Stomach smooth muscle (tissue), 2 donors: Measurements from ENCODE around the gene PSMC3IP.
"Not testable (repeated sequence)": the region's sequence is repeated elsewhere in the genome, so short reads cannot be mapped to it uniquely, and the experiment has no call there.

ENCODE experiments used
- H3K27ac ChIP-seq: one replicate; pipeline ENCODE4 v1.7.0; 2013; ENCODE audit warnings: mild to moderate bottlenecking, low read length, inconsistent platforms
- H3K27me3 ChIP-seq, 2 donors: one replicate each; pipeline ENCODE4 v1.7.0; 2013; ENCODE audit warnings: low read length in 2 of 2; ENCODE audit not compliant: insufficient read depth in 2 of 2, control insufficient read depth in 1 of 2
- H3K36me3 ChIP-seq, 2 donors: one replicate each; pipeline ENCODE4 v1.7.0; 2013; ENCODE audit warnings: low read length in 2 of 2; ENCODE audit not compliant: control insufficient read depth in 2 of 2, insufficient read depth in 2 of 2
- H3K4me1 ChIP-seq: one replicate; pipeline ENCODE4 v1.7.0; 2013; ENCODE audit warnings: low read length; ENCODE audit not compliant: control insufficient read depth, insufficient read depth
- H3K4me3 ChIP-seq, 2 donors: one replicate each; pipeline ENCODE4 v1.7.0; 2013; ENCODE audit warnings: low read length in 2 of 2
- H3K9ac ChIP-seq, 2 donors: one replicate each; pipeline ENCODE4 v1.7.0; 2013; ENCODE audit warnings: low read length in 2 of 2, mild to moderate bottlenecking in 1 of 2
- H3K9me3 ChIP-seq, 2 donors: one replicate each; pipeline ENCODE4 v1.7.0; 2013; ENCODE audit warnings: low read length in 2 of 2; ENCODE audit not compliant: control insufficient read depth in 2 of 2
- donor health status: healthy.
- donor health status: Pancreatic carcinoma.

Gene PSMC3IP

DNA sequence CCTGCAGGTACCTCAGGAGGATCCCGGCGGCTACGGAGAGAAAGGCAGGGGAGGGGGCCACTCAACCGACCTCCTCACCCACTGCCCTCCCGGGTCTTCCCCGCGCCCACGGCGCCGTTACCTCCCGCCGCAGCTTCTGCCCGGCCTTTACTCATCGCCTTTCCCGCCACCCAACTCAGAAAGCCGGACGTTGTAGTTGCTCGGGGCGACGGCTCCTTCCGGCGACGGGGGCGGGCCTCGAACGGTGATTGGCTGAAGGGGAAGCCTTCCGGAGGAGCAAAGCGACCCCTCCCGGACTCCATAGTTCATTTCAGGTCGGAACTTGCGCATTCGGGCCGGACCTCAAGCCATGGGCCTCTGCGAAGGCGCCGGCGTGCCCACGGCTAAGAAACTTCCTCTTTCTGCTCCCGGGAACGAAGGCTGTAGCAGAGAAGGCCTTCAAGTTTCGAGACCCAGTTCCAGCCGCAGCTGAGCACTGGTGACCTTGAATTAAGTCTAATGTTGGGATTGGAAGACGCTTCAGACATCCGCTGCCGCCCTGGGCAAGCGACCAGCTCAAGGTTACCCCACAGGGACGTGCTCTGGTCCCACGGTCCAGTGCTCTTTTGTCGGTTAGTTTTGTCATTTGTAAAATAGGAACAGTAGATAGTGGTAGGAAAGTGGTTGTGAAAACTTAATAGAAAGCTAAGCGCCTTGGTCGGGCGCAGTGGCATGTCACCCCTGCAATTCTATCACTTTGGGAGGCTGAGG, at the start of gene PSMC3IP:
Gene PSMC3IP, minus strand, starts transcription at position 198 of the 750 bp plus-strand sequence. Its CDS starts 43 bp downstream, at position 155.
- peaks cover 41 to 42% of the 10 kb centered on the region in 2 donors for H3K36me3 ChIP-seq
- peak within 1 kb of the TSS; percentile 86 for H3K27ac ChIP-seq
- no peaks in the 10 kb centered on the region for H3K9me3 ChIP-seq

GRCh38 chr17:42623732-42624596, 46.4 kb upstream of the PSMC3IP start:
- peaks cover under 1% of the 10 kb centered on the region for H3K4me1 ChIP-seq
- H3K27me3 ChIP-seq: no peaks in the 10 kb centered on the region
- H3K9ac ChIP-seq: no peak overlapping the region
- no peak overlapping the region for H3K27ac ChIP-seq
- no peaks in the 10 kb centered on the region for H3K9me3 ChIP-seq
- no peak overlapping the region for H3K4me3 ChIP-seq
- no peaks in the 10 kb centered on the region for H3K36me3 ChIP-seq

More for the DNA sequence above, at the start of gene PSMC3IP:
- Histone ChIP-seq H3K4me1 (peaks cover 16% of the 10 kb centered on the region), H3K27me3 (no peaks in the 10 kb centered on the region), H3K4me3 (peak within 1 kb of the TSS; percentile 97 to 98), H3K9ac (peak within 1 kb of the TSS; percentile 96 to 97)

- H3K27ac ChIP-seq: no peak overlapping the region
- no peaks in the 10 kb centered on the region for H3K27me3 ChIP-seq
Measured at GRCh38 chr17:42623271-42623670, 45.7 kb upstream of the PSMC3IP start.

DNA sequence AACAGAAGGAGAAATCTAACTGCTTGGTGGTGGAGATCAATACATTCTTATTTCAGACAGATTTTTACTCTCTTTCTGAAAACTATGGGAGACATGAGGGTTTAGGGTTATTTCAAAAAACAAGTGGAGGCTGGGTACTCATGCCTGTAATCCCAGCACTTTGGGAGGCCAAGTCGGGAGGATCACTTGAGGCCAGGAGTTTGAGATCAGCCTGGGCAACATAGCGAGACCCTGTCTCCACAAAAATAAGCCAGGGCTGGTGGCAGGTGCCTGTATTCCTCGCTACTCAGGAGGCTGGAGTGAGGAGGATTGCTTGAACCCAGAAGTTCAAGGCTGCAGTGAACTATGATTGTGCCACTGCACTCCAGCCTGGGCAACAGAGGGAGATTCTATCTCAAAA, 44.5 kb upstream of the PSMC3IP start:
- not testable (repeated sequence) for H3K27ac ChIP-seq, H3K9ac ChIP-seq, H3K9me3 ChIP-seq, H3K4me3 ChIP-seq, H3K27me3 ChIP-seq, H3K36me3 ChIP-seq
- H3K4me1 ChIP-seq: peaks cover 14% of the 10 kb centered on the region

More at GRCh38 chr17:42623271-42623670, 45.7 kb upstream of the PSMC3IP start:
- H3K9me3 ChIP-seq: no peaks in the 10 kb centered on the region
- H3K4me3 ChIP-seq: no peak overlapping the region
- H3K4me1 ChIP-seq: peaks cover 8% of the 10 kb centered on the region
- no peaks in the 10 kb centered on the region for H3K36me3 ChIP-seq
- H3K9ac ChIP-seq: no peak overlapping the region

DNA sequence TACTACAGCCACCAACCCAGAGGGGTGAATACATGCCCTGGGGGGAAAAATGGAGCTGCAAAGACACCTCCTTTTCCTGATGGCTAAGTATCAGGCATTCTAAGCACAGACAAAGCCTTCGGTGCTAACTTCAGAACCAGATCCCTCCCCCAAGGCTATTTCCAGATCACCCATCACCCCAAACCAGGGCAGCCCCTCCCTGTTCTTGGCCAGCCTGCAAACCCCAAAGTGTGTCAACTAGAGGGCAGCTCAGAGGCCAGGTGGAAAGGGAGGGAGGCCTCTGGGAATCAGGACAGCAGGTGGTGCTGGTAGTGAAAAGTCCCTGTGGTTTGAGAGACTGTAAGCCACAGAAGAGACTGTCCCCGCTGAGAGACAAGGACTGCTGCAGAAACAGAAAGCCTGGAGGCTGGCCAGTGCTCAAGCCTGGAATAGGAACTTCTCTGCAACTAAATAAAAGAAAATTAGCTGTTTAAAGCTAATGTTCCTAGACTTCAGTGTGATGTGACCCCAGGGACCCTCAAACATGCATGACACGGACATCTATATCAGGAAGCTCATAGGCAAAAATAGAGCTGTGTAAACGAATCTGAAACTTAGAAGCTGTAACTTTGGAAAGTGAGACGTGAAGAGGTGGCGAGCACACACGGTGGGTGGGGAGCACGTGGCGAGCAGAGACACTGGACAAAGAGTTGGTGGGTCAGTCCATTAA, 41.1 kb upstream of the PSMC3IP start:
- peak overlapping the region; percentile 30 to 51 for H3K9ac ChIP-seq
- H3K9me3 ChIP-seq: no peaks in the 10 kb centered on the region
- H3K27ac ChIP-seq: peak overlapping the region; percentile 6

DNA sequence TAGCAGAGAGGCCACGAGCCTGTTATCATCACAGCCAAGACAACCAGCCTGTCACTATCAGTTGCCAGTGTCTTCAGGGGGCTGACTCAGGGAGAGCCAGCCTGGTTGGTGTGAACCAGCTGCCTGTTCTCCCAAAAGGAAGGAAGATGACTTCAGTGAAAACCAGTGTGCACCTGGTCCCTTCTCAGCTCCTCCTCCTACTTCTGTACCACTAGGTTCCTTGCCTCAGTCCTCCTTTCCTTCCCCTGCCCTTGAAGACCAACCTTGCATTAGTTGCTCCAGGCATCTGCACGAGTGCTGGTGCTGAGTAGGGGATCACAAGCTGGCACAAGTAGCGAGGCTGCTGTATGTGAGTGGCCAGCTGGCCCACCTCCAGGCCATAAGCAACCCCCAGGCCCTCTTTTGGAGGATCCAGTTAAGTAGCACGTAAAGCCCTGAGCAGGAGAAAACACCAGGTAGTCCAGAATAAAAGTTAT, 40.5 kb upstream of the PSMC3IP start:
- H3K4me3 ChIP-seq: no peak overlapping the region

More for the DNA sequence above, 41.1 kb upstream of the PSMC3IP start:
- no peaks in the 10 kb centered on the region for H3K27me3 ChIP-seq
- H3K4me3 ChIP-seq: peak overlapping the region in 1 of 2 donors; percentile 35
- H3K36me3 ChIP-seq: peaks cover 15 to 19% of the 10 kb centered on the region in 2 donors
- peaks cover 14% of the 10 kb centered on the region for H3K4me1 ChIP-seq

DNA sequence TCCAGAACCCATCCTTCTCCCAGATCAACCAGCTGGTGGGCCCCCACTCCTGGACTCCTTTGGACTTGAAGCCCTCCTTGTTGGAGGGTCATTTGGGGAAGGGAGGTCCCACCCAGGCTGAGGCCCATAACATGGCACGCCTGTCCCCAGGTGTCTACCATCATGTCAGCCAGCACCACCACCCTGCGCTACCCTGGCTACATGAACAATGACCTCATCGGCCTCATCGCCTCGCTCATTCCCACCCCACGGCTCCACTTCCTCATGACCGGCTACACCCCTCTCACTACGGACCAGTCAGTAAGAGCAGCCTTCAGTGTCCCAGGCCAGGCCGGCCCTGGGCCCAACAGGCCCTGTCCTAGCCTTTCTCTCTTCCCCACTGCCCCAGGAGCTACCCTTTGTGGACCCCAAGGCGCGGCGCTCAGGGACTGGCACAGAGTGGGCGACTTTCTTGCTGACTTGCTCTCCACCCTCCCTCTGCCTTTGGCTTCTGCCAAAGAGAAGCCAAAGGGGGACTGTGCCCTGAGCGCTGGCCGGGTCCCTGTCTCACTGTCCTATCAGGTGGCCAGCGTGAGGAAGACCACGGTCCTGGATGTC, 36.3 kb upstream of the PSMC3IP start:
- H3K9ac ChIP-seq: no peak overlapping the region
- peaks cover 31% of the 10 kb centered on the region in 2 donors for H3K36me3 ChIP-seq
- H3K9me3 ChIP-seq: no peaks in the 10 kb centered on the region
- no peaks in the 10 kb centered on the region for H3K27me3 ChIP-seq
- no peak overlapping the region for H3K4me3 ChIP-seq
- H3K4me1 ChIP-seq: peaks cover 19% of the 10 kb centered on the region
- H3K27ac ChIP-seq: no peak overlapping the region

More for the DNA sequence above, 40.5 kb upstream of the PSMC3IP start:
- peaks cover 14% of the 10 kb centered on the region for H3K4me1 ChIP-seq
- H3K27me3 ChIP-seq: no peaks in the 10 kb centered on the region
- H3K9ac ChIP-seq: peak overlapping the region; percentile 30 to 51
- H3K9me3 ChIP-seq: no peaks in the 10 kb centered on the region
- H3K36me3 ChIP-seq: peaks cover 18 to 22% of the 10 kb centered on the region in 2 donors
- peak overlapping the region; percentile 6 for H3K27ac ChIP-seq

- H3K4me3 ChIP-seq: no peak overlapping the region
Measured at GRCh38 chr17:42612013-42612412, 34.5 kb upstream of the PSMC3IP start.

GRCh38 chr17:42609814-42610801, 32.6 kb upstream of the PSMC3IP start:
- peaks cover 24% of the 10 kb centered on the region for H3K4me1 ChIP-seq
- H3K27me3 ChIP-seq, H3K9me3 ChIP-seq: not testable (repeated sequence)
- peak overlapping the region; percentile 70 for H3K27ac ChIP-seq
- peak overlapping the region; percentile 69 to 85 for H3K9ac ChIP-seq
- peaks cover 23 to 26% of the 10 kb centered on the region in 2 donors for H3K36me3 ChIP-seq
- peak overlapping the region; percentile 72 to 98 for H3K4me3 ChIP-seq

More at GRCh38 chr17:42612013-42612412, 34.5 kb upstream of the PSMC3IP start:
- no peaks in the 10 kb centered on the region for H3K9me3 ChIP-seq
- H3K4me1 ChIP-seq: peaks cover 19% of the 10 kb centered on the region
- peaks cover 31% of the 10 kb centered on the region in 2 donors for H3K36me3 ChIP-seq
- no peak overlapping the region for H3K27ac ChIP-seq
- H3K27me3 ChIP-seq: no peaks in the 10 kb centered on the region
- no peak overlapping the region for H3K9ac ChIP-seq
